ENCODE data around the gene NTM.

The NTM gene

GRCh38 chr11:131373756-131374155, 3.3 kb downstream of the NTM start:
- DNase-seq: no peak

- DNase-seq: no peak
Observed at GRCh38 chr11:131375421-131375820, 5.0 kb downstream of the NTM start.

- DNase-seq: no peak
Observed at GRCh38 chr11:131375915-131376314, 5.5 kb downstream of the NTM start.

GRCh38 chr11:131378931-131379330, 8.5 kb downstream of the NTM start:
- no peak for DNase-seq

- no peak for DNase-seq
Observed at GRCh38 chr11:131385763-131386390, 15.5 kb downstream of the NTM start.

- no peak for DNase-seq
Observed at GRCh38 chr11:131386408-131386807, 16.0 kb downstream of the NTM start.

- DNase-seq: no peak
Observed at GRCh38 chr11:131388030-131388429, 17.6 kb downstream of the NTM start.

- DNase-seq: no peak
Observed at GRCh38 chr11:131389582-131389981, 19.2 kb downstream of the NTM start.

GRCh38 chr11:131391176-131391575, 20.8 kb downstream of the NTM start:
- no peak for DNase-seq

- DNase-seq: no peak
Observed at GRCh38 chr11:131392528-131393255, 22.3 kb downstream of the NTM start.

- DNase-seq: no peak
Observed at GRCh38 chr11:131393691-131394090, 23.3 kb downstream of the NTM start.

GRCh38 chr11:131397675-131398074, 27.3 kb downstream of the NTM start:
- DNase-seq: no peak

- DNase-seq: no peak
Observed at GRCh38 chr11:131402040-131402439, 31.6 kb downstream of the NTM start.

- DNase-seq: no peak
Observed at GRCh38 chr11:131404010-131404409, 33.6 kb downstream of the NTM start.

GRCh38 chr11:131408025-131408640, 37.7 kb downstream of the NTM start:
- no peak for DNase-seq

- DNase-seq: no peak
Observed at GRCh38 chr11:131409345-131409744, 38.9 kb downstream of the NTM start.

GRCh38 chr11:131411636-131412035, 41.2 kb downstream of the NTM start:
- DNase-seq: no peak

GRCh38 chr11:131412061-131412460, 41.6 kb downstream of the NTM start:
- DNase-seq: no peak

- no peak for DNase-seq
Observed at GRCh38 chr11:131413217-131413616, 42.8 kb downstream of the NTM start.

- DNase-seq: no peak
Observed at GRCh38 chr11:131418189-131418588, 47.8 kb downstream of the NTM start.

- DNase-seq: no peak
Observed at GRCh38 chr11:131421066-131421855, 50.8 kb downstream of the NTM start.

GRCh38 chr11:131422029-131422428, 51.6 kb downstream of the NTM start:
- no peak for DNase-seq

- no peak for DNase-seq
Observed at GRCh38 chr11:131422496-131422895, 52.1 kb downstream of the NTM start.

- no peak for DNase-seq
Observed at GRCh38 chr11:131423688-131424087, 53.3 kb downstream of the NTM start.
